ENCODE measurements around the gene BTG2. TPM values are rescaled to one million over a fixed set of nuclear protein-coding genes. Genes with fewer than 3 reads are reported as not detected.
"Not testable (repeated sequence)": the region's sequence is repeated elsewhere in the genome, so short reads cannot be mapped to it uniquely, and the experiment has no call there.

The BTG2 gene
- 2.7 and 4.9 TPM in 2 replicates for total RNA-seq (2022)
- percentile 53 among the genes with signal in this experiment for Bru-seq, nascent RNA
- BruChase-seq, experiment 1, labeled RNA remaining after a 6-hour chase, result percentile 37 among the genes with signal in this experiment
- percentile 44 among the genes with signal in this experiment for BruChase-seq, experiment 2, labeled RNA remaining after a 2-hour chase
- long read RNA-seq, transcript BTG2-201 (2 exons, 2,712 nt), result major isoform, 6 of 7 reads
- long read RNA-seq, partial matches to known transcripts, result 0 of 7 reads
- long read RNA-seq, other reads (novel, unspliced or antisense), result 1 of 7 reads

GRCh38 chr1:203304919-203305808 lies at the start of gene BTG2:
TSS of gene BTG2 (plus strand) at chr1:203305519. CDS start at chr1:203305607, 88 bp downstream.
- TSS peak; percentile 91 for BruUV-seq (replicated peaks)
- no peaks in the 10 kb centered on the region for H3K9me3 Mint-ChIP-seq (ENCODE audit: low read depth, unreplicated experiment)
- peak within 1 kb of the TSS; percentile 66 for H3K27ac Mint-ChIP-seq (ENCODE audit: unreplicated experiment)
- peaks cover 18% of the 10 kb centered on the region for H3K36me3 Mint-ChIP-seq (ENCODE audit: insufficient read depth, unreplicated experiment)
- peaks cover 31% of the 10 kb centered on the region for H3K4me1 Mint-ChIP-seq (ENCODE audit: low read depth, unreplicated experiment)
- CTCF ChIA-PET, result interaction anchor here (0.6 to 2.5 kb wide), 7 partner anchors 10 to 38 kb away, joined by 4 to 16 read pairs (median 5); no protein-coding TSS in a partner anchor
- H3K27me3 Mint-ChIP-seq (ENCODE audit: unreplicated experiment), result peaks cover 59% of the 10 kb centered on the region
- intact Hi-C loops (cut with micrococcal nuclease; ENCODE audit: unreplicated experiment), result no loop called here
- DNase-seq, result peak; percentile 87
- peak within 1 kb of the TSS; percentile 68 for H3K4me3 Mint-ChIP-seq (ENCODE audit: low read depth, unreplicated experiment)
- no peak for TF ChIP-seq CTCF (IDR thresholded peaks at IDR 0.05; ENCODE audit: unreplicated experiment)

GRCh38 chr1:203256636-203257035 lies 48.7 kb upstream of the BTG2 start:
- CTCF ChIA-PET, result interaction anchor here (2.3 kb wide), 1 partner anchor 11 kb away, joined by 6 read pairs; no protein-coding TSS in a partner anchor
- not testable (repeated sequence) for BruUV-seq (replicated peaks)
- H3K27me3 Mint-ChIP-seq (ENCODE audit: unreplicated experiment), result peaks cover 93% of the 10 kb centered on the region

GRCh38 chr1:203263496-203263895 lies 41.8 kb upstream of the BTG2 start:
- no TSS peak for BruUV-seq (replicated peaks)
- H3K4me3 Mint-ChIP-seq (ENCODE audit: low read depth, unreplicated experiment), result no peak overlapping the region
- H3K27me3 Mint-ChIP-seq (ENCODE audit: unreplicated experiment), result peaks cover 66% of the 10 kb centered on the region
- intact Hi-C loops (cut with micrococcal nuclease; ENCODE audit: unreplicated experiment), result loop anchor here (10.0 kb wide), 1 partner anchor 441 kb away; no protein-coding TSS in a partner anchor
- no peak for DNase-seq
- no peak overlapping the region for H3K27ac Mint-ChIP-seq (ENCODE audit: unreplicated experiment)
- H3K9me3 Mint-ChIP-seq (ENCODE audit: low read depth, unreplicated experiment), result no peaks in the 10 kb centered on the region
- H3K4me1 Mint-ChIP-seq (ENCODE audit: low read depth, unreplicated experiment), result peaks cover 12% of the 10 kb centered on the region
- TF ChIP-seq CTCF (IDR thresholded peaks at IDR 0.05; ENCODE audit: unreplicated experiment), result no peak
- CTCF ChIA-PET, result interaction anchor here (0.7 to 1.4 kb wide), 2 partner anchors 10 to 12 kb away, joined by 3 read pairs; no protein-coding TSS in a partner anchor
- H3K36me3 Mint-ChIP-seq (ENCODE audit: insufficient read depth, unreplicated experiment), result peaks cover 6% of the 10 kb centered on the region

More at GRCh38 chr1:203256636-203257035, 48.7 kb upstream of the BTG2 start:
- H3K4me1 Mint-ChIP-seq (ENCODE audit: low read depth, unreplicated experiment); DNase-seq; H3K36me3 Mint-ChIP-seq (ENCODE audit: insufficient read depth, unreplicated experiment); H3K27ac Mint-ChIP-seq (ENCODE audit: unreplicated experiment); intact Hi-C loops (cut with micrococcal nuclease; ENCODE audit: unreplicated experiment); H3K4me3 Mint-ChIP-seq (ENCODE audit: low read depth, unreplicated experiment); H3K9me3 Mint-ChIP-seq (ENCODE audit: low read depth, unreplicated experiment): not testable (repeated sequence)

- no peaks in the 10 kb centered on the region for H3K9me3 Mint-ChIP-seq (ENCODE audit: low read depth, unreplicated experiment)
- no TSS peak for BruUV-seq (replicated peaks)
- no peak overlapping the region for H3K27ac Mint-ChIP-seq (ENCODE audit: unreplicated experiment)
- CTCF ChIA-PET, result interaction anchor here (1.4 kb wide), 2 partner anchors 11 to 221 kb away, joined by 3 read pairs; no protein-coding TSS in a partner anchor
- no peak for DNase-seq
- H3K4me1 Mint-ChIP-seq (ENCODE audit: low read depth, unreplicated experiment), result peaks cover 12% of the 10 kb centered on the region
- H3K36me3 Mint-ChIP-seq (ENCODE audit: insufficient read depth, unreplicated experiment), result peaks cover 6% of the 10 kb centered on the region
- no peak overlapping the region for H3K4me3 Mint-ChIP-seq (ENCODE audit: low read depth, unreplicated experiment)
- intact Hi-C loops (cut with micrococcal nuclease; ENCODE audit: unreplicated experiment), result loop anchor here (10.0 kb wide), 1 partner anchor 441 kb away; no protein-coding TSS in a partner anchor
- no peak for TF ChIP-seq CTCF (IDR thresholded peaks at IDR 0.05; ENCODE audit: unreplicated experiment)
- H3K27me3 Mint-ChIP-seq (ENCODE audit: unreplicated experiment), result peaks cover 61% of the 10 kb centered on the region
These were observed 41.2 kb upstream of the BTG2 start for GRCh38 chr1:203264052-203264501.

All from Calu3 (cell line).